ENCODE results near the gene TC2N. TPM values are rescaled to one million over a fixed set of nuclear protein-coding genes. Genes with fewer than 3 reads are reported as not detected.

TC2N gene
- polyA plus RNA-seq, 1 donor from 2014 or later, result 2.1 TPM

DNA sequence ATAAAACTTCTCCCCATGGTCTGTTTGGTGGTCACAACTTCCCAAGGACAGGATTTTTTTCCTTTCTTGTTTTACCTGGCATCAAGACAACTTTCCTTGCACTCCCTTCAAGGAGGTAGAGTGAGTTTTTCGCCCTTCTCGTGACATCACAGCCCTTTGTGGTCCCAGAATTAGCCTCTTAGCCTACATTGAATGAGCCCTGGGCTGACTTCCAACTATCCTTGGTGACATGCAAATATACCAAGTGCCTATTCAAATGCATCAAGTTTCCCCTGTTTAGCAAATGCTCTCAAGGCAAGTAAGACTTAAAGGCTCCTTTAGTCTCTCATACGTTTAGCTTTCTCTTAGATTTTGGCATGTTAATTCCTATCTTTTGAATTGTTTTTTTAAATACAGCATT lies 36.6 kb downstream of the TC2N start:
- no peaks in the 10 kb centered on the region for H3K36me3 ChIP-seq (ENCODE audit: insufficient read depth, low read length)
- H3K4me3 ChIP-seq (ENCODE audit: low read length), result no peak overlapping the region
- no peak for TF ChIP-seq MXI1 (conservative IDR thresholded peaks at IDR 0.05; ENCODE audit: poor library complexity, severe bottlenecking)
- no peak for TF ChIP-seq EP300 (conservative IDR thresholded peaks at IDR 0.05; ENCODE audit: poor library complexity, severe bottlenecking)
- TF ChIP-seq, protein P1, sequence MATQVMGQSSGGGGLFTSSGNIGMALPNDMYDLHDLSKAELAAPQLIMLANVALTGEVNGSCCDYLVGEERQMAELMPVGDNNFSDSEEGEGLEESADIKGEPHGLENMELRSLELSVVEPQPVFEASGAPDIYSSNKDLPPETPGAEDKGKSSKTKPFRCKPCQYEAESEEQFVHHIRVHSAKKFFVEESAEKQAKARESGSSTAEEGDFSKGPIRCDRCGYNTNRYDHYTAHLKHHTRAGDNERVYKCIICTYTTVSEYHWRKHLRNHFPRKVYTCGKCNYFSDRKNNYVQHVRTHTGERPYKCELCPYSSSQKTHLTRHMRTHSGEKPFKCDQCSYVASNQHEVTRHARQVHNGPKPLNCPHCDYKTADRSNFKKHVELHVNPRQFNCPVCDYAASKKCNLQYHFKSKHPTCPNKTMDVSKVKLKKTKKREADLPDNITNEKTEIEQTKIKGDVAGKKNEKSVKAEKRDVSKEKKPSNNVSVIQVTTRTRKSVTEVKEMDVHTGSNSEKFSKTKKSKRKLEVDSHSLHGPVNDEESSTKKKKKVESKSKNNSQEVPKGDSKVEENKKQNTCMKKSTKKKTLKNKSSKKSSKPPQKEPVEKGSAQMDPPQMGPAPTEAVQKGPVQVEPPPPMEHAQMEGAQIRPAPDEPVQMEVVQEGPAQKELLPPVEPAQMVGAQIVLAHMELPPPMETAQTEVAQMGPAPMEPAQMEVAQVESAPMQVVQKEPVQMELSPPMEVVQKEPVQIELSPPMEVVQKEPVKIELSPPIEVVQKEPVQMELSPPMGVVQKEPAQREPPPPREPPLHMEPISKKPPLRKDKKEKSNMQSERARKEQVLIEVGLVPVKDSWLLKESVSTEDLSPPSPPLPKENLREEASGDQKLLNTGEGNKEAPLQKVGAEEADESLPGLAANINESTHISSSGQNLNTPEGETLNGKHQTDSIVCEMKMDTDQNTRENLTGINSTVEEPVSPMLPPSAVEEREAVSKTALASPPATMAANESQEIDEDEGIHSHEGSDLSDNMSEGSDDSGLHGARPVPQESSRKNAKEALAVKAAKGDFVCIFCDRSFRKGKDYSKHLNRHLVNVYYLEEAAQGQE (IDR thresholded peaks at IDR 0.05; ENCODE audit: borderline replicate concordance), result no peak
- TF ChIP-seq RAD21 (conservative IDR thresholded peaks at IDR 0.05), result no peak
- TF ChIP-seq EZH2 (IDR thresholded peaks at IDR 0.05; ENCODE audit: borderline replicate concordance, insufficient read depth, low read length, poor library complexity, severe bottlenecking), result no peak
- no peak for TF ChIP-seq SMC3 (conservative IDR thresholded peaks at IDR 0.05; ENCODE audit: poor library complexity)
- TF ChIP-seq, protein P2, sequence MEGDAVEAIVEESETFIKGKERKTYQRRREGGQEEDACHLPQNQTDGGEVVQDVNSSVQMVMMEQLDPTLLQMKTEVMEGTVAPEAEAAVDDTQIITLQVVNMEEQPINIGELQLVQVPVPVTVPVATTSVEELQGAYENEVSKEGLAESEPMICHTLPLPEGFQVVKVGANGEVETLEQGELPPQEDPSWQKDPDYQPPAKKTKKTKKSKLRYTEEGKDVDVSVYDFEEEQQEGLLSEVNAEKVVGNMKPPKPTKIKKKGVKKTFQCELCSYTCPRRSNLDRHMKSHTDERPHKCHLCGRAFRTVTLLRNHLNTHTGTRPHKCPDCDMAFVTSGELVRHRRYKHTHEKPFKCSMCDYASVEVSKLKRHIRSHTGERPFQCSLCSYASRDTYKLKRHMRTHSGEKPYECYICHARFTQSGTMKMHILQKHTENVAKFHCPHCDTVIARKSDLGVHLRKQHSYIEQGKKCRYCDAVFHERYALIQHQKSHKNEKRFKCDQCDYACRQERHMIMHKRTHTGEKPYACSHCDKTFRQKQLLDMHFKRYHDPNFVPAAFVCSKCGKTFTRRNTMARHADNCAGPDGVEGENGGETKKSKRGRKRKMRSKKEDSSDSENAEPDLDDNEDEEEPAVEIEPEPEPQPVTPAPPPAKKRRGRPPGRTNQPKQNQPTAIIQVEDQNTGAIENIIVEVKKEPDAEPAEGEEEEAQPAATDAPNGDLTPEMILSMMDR (IDR thresholded peaks at IDR 0.05; ENCODE audit: poor library complexity, severe bottlenecking), result no peak
- no peak for TF ChIP-seq TAF1 (IDR thresholded peaks at IDR 0.05; ENCODE audit: low read depth)
- no peak for TF ChIP-seq POLR2AphosphoS5 (IDR thresholded peaks at IDR 0.05)
- no peak overlapping the region for H3K4me2 ChIP-seq (ENCODE audit: low read length)
- no peak overlapping the region for H3K27ac ChIP-seq (ENCODE audit: low read length)
- H3K27me3 ChIP-seq (ENCODE audit: insufficient read depth, low read depth, low read length), result peaks cover 20% of the 10 kb centered on the region
- no peak overlapping the region for H3K9ac ChIP-seq (ENCODE audit: low read length)
- H3K79me2 ChIP-seq (replicated peaks; ENCODE audit: insufficient read depth, low read length), result no peaks in the 10 kb centered on the region
- H4K20me1 ChIP-seq (ENCODE audit: insufficient read depth), result no peaks in the 10 kb centered on the region
- no peaks in the 10 kb centered on the region for H3K9me2 ChIP-seq (ENCODE audit: insufficient read depth, low read length)
- H3K9me3 ChIP-seq (ENCODE audit: low read length), result no peaks in the 10 kb centered on the region
- no peak overlapping the region for H2AFZ ChIP-seq (ENCODE audit: low read depth, low read length)
- no peaks in the 10 kb centered on the region for H3F3A ChIP-seq (ENCODE audit: insufficient read depth, low read length, poor library complexity, severe bottlenecking)

DNA sequence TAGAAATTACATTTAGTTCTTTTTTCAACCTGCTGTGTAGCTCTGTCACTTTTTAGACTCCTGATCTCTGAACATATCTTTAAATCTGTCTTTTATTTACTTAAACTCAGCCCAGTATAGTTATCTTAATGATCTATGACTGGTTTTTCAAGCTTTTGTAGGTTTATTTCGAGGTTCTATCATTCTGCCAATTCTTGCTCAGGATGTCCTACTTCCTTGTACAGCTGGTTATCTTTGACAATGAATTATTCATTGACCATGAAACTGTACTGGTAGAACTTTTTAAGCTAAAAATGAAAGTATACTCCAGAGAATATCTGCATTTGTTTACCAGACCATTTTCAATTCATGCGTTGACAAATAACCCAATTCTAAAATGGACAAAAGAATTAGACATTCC lies 37.8 kb downstream of the TC2N start:
- H3K9me3 ChIP-seq (ENCODE audit: low read length), result no peaks in the 10 kb centered on the region
- H3K27ac ChIP-seq (ENCODE audit: low read length), result no peak overlapping the region
- no peak overlapping the region for H3K4me2 ChIP-seq (ENCODE audit: low read length)
- no peaks in the 10 kb centered on the region for H3K36me3 ChIP-seq (ENCODE audit: insufficient read depth, low read length)
- H3K27me3 ChIP-seq (ENCODE audit: insufficient read depth, low read depth, low read length), result peaks cover 8% of the 10 kb centered on the region
- no peak overlapping the region for H3K9ac ChIP-seq (ENCODE audit: low read length)
- H2AFZ ChIP-seq (ENCODE audit: low read depth, low read length), result no peak overlapping the region
- no peaks in the 10 kb centered on the region for H3K9me2 ChIP-seq (ENCODE audit: insufficient read depth, low read length)
- no peak overlapping the region for H3K4me3 ChIP-seq (ENCODE audit: low read length)
- TF ChIP-seq, protein P2 (IDR thresholded peaks at IDR 0.05; ENCODE audit: poor library complexity, severe bottlenecking), result no peak
- TF ChIP-seq MXI1 (conservative IDR thresholded peaks at IDR 0.05; ENCODE audit: poor library complexity, severe bottlenecking) (no peak), TAF1 (IDR thresholded peaks at IDR 0.05; ENCODE audit: low read depth) (no peak), RAD21 (conservative IDR thresholded peaks at IDR 0.05) (no peak), EZH2 (IDR thresholded peaks at IDR 0.05; ENCODE audit: borderline replicate concordance, insufficient read depth, low read length, poor library complexity, severe bottlenecking) (no peak), POLR2AphosphoS5 (IDR thresholded peaks at IDR 0.05) (no peak), SMC3 (conservative IDR thresholded peaks at IDR 0.05; ENCODE audit: poor library complexity) (no peak), EP300 (conservative IDR thresholded peaks at IDR 0.05; ENCODE audit: poor library complexity, severe bottlenecking) (no peak)
- TF ChIP-seq, protein P1 (IDR thresholded peaks at IDR 0.05; ENCODE audit: borderline replicate concordance), result no peak
- no peaks in the 10 kb centered on the region for H3F3A ChIP-seq (ENCODE audit: insufficient read depth, low read length, poor library complexity, severe bottlenecking)
- H3K79me2 ChIP-seq (replicated peaks; ENCODE audit: insufficient read depth, low read length), result no peaks in the 10 kb centered on the region
- no peaks in the 10 kb centered on the region for H4K20me1 ChIP-seq (ENCODE audit: insufficient read depth)

Measured in neural cell (in vitro differentiated cells).